ENCODE data around the gene DENND5B. TPM values are rescaled to one million over a fixed set of nuclear protein-coding genes. Genes with fewer than 3 reads are reported as not detected.
A peak's percentile ranks its signal among the peaks of the same experiment; 100 is the strongest.

The DENND5B gene
- total RNA-seq (10 to 100 TPM; 12.5 to 23.1 TPM), polyA plus RNA-seq (1 to 10 TPM; 4.5 to 6.2 TPM)

- Histone ChIP-seq H3K27ac (ENCODE audit: low read depth in 1 of 2, low read length in 2 of 2) (peak within 1 kb of the TSS; percentile 98 to 99), H3K36me3 (ENCODE audit: control insufficient read depth in 4 of 4, insufficient read depth in 3 of 4, low read depth in 1 of 4, low read length in 3 of 4) (no peaks in the 10 kb centered on the region), H3K4me1 (ENCODE audit: control insufficient read depth in 4 of 4, insufficient read depth in 4 of 4, low read length in 3 of 4) (peaks cover 2 to 19% (median 7%) of the 10 kb centered on the region in 4 donors), H3K9me3 (ENCODE audit: control insufficient read depth in 4 of 4, low read length in 3 of 4) (no peaks in the 10 kb centered on the region), H3K9ac (ENCODE audit: low read depth in 1 of 2, low read length in 2 of 2) (peak within 1 kb of the TSS; percentile 75 to 93), H3K27me3 (ENCODE audit: control insufficient read depth in 4 of 4, insufficient read depth in 4 of 4, low read length in 3 of 4) (no peaks in the 10 kb centered on the region), H3K4me3 (ENCODE audit: low read depth in 1 of 3, low read length in 3 of 3) (peak within 1 kb of the TSS; percentile 73 to 93 (median 77))
- peak; percentile 80 for DNase-seq (ENCODE audit: low spot score)
- TF ChIP-seq HNF4A (conservative IDR thresholded peaks at IDR 0.05), result no peak
- no peak for TF ChIP-seq HNF4G (IDR thresholded peaks at IDR 0.05)
- no peak for TF ChIP-seq RXRA (IDR thresholded peaks at IDR 0.05)
- no peak for TF ChIP-seq GABPA (IDR thresholded peaks at IDR 0.05 in 1 of 2, conservative IDR thresholded peaks at IDR 0.05 in 1 of 2)
- no peak for TF ChIP-seq TAF1 (conservative IDR thresholded peaks at IDR 0.05)
- TF ChIP-seq ZBTB33 (IDR thresholded peaks at IDR 0.05), result no peak
- WGBS, result under 1% methylated on average over 117 of the region's 117 CpGs
Observed at GRCh38 chr12:31590642-31591379, at the start of gene DENND5B. Gene DENND5B (minus strand): TSS chr12:31591136. CDS start chr12:31590832, 304 bp downstream.

- H3K36me3 ChIP-seq (ENCODE audit: control insufficient read depth in 4 of 4, insufficient read depth in 3 of 4, low read depth in 1 of 4, low read length in 3 of 4), result no peaks in the 10 kb centered on the region
- no peak for DNase-seq (ENCODE audit: low spot score)
- 96% methylated on average over 1 of the region's 1 CpG for WGBS
- no peak overlapping the region for H3K27ac ChIP-seq (ENCODE audit: low read depth in 1 of 2, low read length in 2 of 2)
- no peaks in the 10 kb centered on the region for H3K4me1 ChIP-seq (ENCODE audit: control insufficient read depth in 4 of 4, insufficient read depth in 4 of 4, low read length in 3 of 4)
- no peaks in the 10 kb centered on the region for H3K27me3 ChIP-seq (ENCODE audit: control insufficient read depth in 4 of 4, insufficient read depth in 4 of 4, low read length in 3 of 4)
- no peaks in the 10 kb centered on the region for H3K9me3 ChIP-seq (ENCODE audit: control insufficient read depth in 4 of 4, low read length in 3 of 4)
- H3K9ac ChIP-seq (ENCODE audit: low read depth in 1 of 2, low read length in 2 of 2), result no peak overlapping the region
- H3K4me3 ChIP-seq (ENCODE audit: low read depth in 1 of 3, low read length in 3 of 3), result no peak overlapping the region
- TF ChIP-seq SP1 (IDR thresholded peaks at IDR 0.05) (no peak), ZBTB33 (IDR thresholded peaks at IDR 0.05) (no peak), REST (IDR thresholded peaks at IDR 0.05) (no peak), GABPA (IDR thresholded peaks at IDR 0.05 in 1 of 2, conservative IDR thresholded peaks at IDR 0.05 in 1 of 2) (no peak), ATF3 (IDR thresholded peaks at IDR 0.05) (no peak), CTCF (IDR thresholded peaks at IDR 0.05; ENCODE audit: low read depth, low read length, missing input control) (no peak), RXRA (IDR thresholded peaks at IDR 0.05) (no peak), NR2F2 (IDR thresholded peaks at IDR 0.05) (no peak), MAX (IDR thresholded peaks at IDR 0.05) (no peak), FOXA2 (IDR thresholded peaks at IDR 0.05) (no peak), HNF4G (IDR thresholded peaks at IDR 0.05) (no peak), RAD21 (IDR thresholded peaks at IDR 0.05) (no peak), HNF4A (conservative IDR thresholded peaks at IDR 0.05) (no peak), YY1 (IDR thresholded peaks at IDR 0.05) (no peak), TAF1 (conservative IDR thresholded peaks at IDR 0.05) (no peak), JUND (IDR thresholded peaks at IDR 0.05) (no peak), FOXA1 (IDR thresholded peaks at IDR 0.05) (no peak)
Observed at GRCh38 chr12:31634620-31635019, 43.7 kb upstream of the DENND5B start.

All from liver (tissue), 9 donors.